Naive B cell (primary cell): ENCODE data around the gene GATA2. TPM values are rescaled to one million over a fixed set of nuclear protein-coding genes. Genes with fewer than 3 reads are reported as not detected.

Experiments
- ATAC-seq, 2 donors: fragments of 150-1000 bp; cut with Tn5 transposase; 2 replicates each; pipeline ENCODE4 v1.10.0; 2021; ENCODE audit warnings: low read depth in 2 of 2, mild to moderate bottlenecking in 2 of 2, moderate library complexity in 2 of 2
- DNase-seq: peaks from one replicate; pipeline ENCODE4 v3.0.0; 2022
- H3K27ac Mint-ChIP-seq, 6 donors: one replicate each; pipeline ENCODE4 v1.8.0; 2020 to 2022; ENCODE audit warnings: mild to moderate bottlenecking in 6 of 6, mixed read lengths in 6 of 6, moderate library complexity in 5 of 6, inconsistent platforms in 2 of 6
- H3K27me3 Mint-ChIP-seq, 3 donors: one replicate each; pipeline ENCODE4 v1.8.0; 2021 to 2022; ENCODE audit warnings: mixed read lengths in 3 of 3, mild to moderate bottlenecking in 1 of 3
- H3K36me3 Mint-ChIP-seq, 2 donors: one replicate each; pipeline ENCODE4 v1.8.0; 2020 to 2022; ENCODE audit warnings: mixed read lengths in 2 of 2, inconsistent platforms in 1 of 2, mild to moderate bottlenecking in 1 of 2
- H3K4me1 Mint-ChIP-seq, 3 donors: one replicate each; pipeline ENCODE4 v1.8.0; 2020 to 2022; ENCODE audit warnings: mixed read lengths in 3 of 3, inconsistent platforms in 1 of 3, mild to moderate bottlenecking in 1 of 3, moderate library complexity in 1 of 3
- H3K4me3 Mint-ChIP-seq, 8 donors: one replicate each; pipeline ENCODE4 v1.8.0; 2020 to 2022; ENCODE audit warnings: mild to moderate bottlenecking in 8 of 8, mixed read lengths in 8 of 8, moderate library complexity in 8 of 8, inconsistent platforms in 2 of 8
- H3K9me3 Mint-ChIP-seq, 7 donors: one replicate each; pipeline ENCODE4 v1.8.0; 2020 to 2022; ENCODE audit warnings: mixed read lengths in 7 of 7, mild to moderate bottlenecking in 5 of 7, inconsistent platforms in 2 of 7, moderate library complexity in 1 of 7
- polyA plus RNA-seq, 6 donors: library from polyadenylated mRNA; unstranded; fragments of 300-500 nt; fragmentation: Illumina TruSeq; gene quantifications; one replicate each; pipeline ENCODE4 v1.2.3, GENCODE V29; 2021; ENCODE audit warnings: low read depth in 6 of 6

Gene GATA2
- polyA plus RNA-seq, 6 donors from 2014 or later: 0.21 to 0.49 (median 0.28) TPM; not detected in 3

- H3K9me3 Mint-ChIP-seq: peaks cover 0 to 3% (median 0%) of the 10 kb centered on the region in 7 donors
- peaks cover 5 to 12% (median 12%) of the 10 kb centered on the region in 3 donors for H3K4me1 Mint-ChIP-seq
- peak overlapping the region in 1 of 6 donors; percentile 69 for H3K27ac Mint-ChIP-seq
- ATAC-seq: no peak
- H3K36me3 Mint-ChIP-seq: peaks cover 4 to 8% of the 10 kb centered on the region in 2 donors
- H3K4me3 Mint-ChIP-seq: peak overlapping the region; percentile 50 to 86 (median 70)
- peaks cover 41 to 94% (median 88%) of the 10 kb centered on the region in 3 donors for H3K27me3 Mint-ChIP-seq
- no peak for DNase-seq
These were observed 5.2 kb upstream of the GATA2 start for GRCh38 chr3:128498127-128498626.

DNA sequence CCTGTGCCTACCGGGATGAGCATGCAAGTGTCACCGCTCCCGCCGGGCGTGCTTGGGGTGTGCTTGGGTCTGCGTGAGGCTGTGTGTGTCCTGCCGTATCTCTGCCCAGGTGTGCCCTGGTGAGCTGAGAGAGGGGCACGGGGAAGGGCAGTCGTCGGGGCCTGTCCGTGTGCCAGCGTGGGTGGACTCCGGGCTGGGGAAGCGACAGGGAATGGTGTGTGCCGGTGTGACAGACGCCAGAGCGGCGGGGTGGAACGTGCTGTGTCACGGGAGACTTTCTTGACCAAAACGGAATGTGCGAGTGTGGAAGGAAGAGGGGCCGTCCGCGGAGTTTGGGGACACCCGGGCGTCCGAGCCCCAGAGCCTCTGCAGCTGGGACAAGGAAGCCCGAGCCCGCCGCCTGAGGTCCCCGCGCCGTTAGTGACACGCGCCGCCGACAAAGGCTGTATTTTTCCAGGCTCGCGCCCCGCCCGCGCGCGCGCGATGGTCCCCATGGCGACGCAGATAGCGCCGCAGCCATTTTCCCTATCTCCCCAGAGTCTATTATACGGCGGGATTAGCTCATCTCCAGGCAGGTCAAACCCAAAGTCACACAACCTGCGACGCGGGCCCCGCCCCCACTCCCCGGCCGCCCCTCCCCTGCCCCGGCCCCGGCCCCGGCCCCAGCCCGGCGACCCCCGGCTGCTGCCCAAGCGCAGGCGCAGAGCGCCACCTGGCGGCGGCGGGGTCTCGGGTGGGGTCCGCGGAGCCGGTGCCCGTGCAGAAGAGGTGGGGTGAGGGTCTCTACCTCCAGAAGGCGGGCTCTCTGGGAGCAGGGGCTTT lies 4.5 kb upstream of the GATA2 start:
- peak overlapping the region in 1 of 6 donors; percentile 23 for H3K27ac Mint-ChIP-seq
- peak; percentile 61 to 67 for ATAC-seq

GRCh38 chr3:128496602-128497304 lies 3.8 kb upstream of the GATA2 start:
- DNase-seq: no peak
- H3K36me3 Mint-ChIP-seq: peaks cover 4 to 8% of the 10 kb centered on the region in 2 donors
- ATAC-seq: no peak
- H3K9me3 Mint-ChIP-seq: peaks cover 0 to 3% (median 0%) of the 10 kb centered on the region in 7 donors
- H3K4me3 Mint-ChIP-seq: peak overlapping the region; percentile 67 to 86 (median 75)
- H3K4me1 Mint-ChIP-seq: peaks cover 10 to 17% (median 12%) of the 10 kb centered on the region in 3 donors
- peaks cover 46 to 85% (median 79%) of the 10 kb centered on the region in 3 donors for H3K27me3 Mint-ChIP-seq
- no peak overlapping the region for H3K27ac Mint-ChIP-seq

More for the DNA sequence above, 4.5 kb upstream of the GATA2 start:
- Mint-ChIP-seq H3K27me3 (peaks cover 41 to 87% (median 83%) of the 10 kb centered on the region in 3 donors), H3K9me3 (peaks cover 0 to 3% (median 0%) of the 10 kb centered on the region in 7 donors), H3K4me1 (peaks cover 5 to 12% (median 12%) of the 10 kb centered on the region in 3 donors), H3K4me3 (peak overlapping the region; percentile 67 to 86 (median 75)), H3K36me3 (peaks cover 4 to 8% of the 10 kb centered on the region in 2 donors)
- DNase-seq: peak; percentile 45

DNA sequence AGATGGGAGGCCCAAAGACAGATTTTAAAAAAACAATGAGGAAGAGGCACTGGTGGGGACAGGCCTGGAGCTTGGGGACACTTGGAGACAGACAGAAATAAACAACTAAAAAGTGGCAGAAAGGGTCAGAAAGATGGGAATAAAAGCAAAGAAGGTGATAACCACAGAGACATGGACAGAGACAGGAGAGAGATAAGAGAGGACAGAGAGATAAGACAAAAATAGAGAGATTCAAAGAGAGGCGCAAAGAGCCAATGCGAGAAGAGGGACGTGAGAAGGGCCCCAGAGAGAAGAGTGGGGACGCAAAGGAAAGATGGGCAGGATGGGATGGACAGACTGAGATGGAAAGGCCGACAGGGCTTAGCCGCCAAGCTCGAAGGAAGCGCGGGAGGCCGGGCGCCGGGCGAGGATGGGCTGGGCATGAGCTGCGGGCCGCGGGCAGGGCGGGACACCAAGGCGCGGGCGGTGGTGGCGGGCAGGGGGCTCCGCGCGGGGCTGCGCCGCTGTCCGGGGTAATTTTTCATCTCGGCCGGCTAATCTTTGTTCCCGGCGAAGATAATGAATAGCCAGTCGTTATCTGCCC lies 3.1 kb upstream of the GATA2 start:
- peaks cover 0 to 3% (median 0%) of the 10 kb centered on the region in 7 donors for H3K9me3 Mint-ChIP-seq
- H3K4me1 Mint-ChIP-seq: peaks cover 12 to 24% (median 13%) of the 10 kb centered on the region in 3 donors
- ATAC-seq (no peak), DNase-seq (no peak)
- peaks cover 51 to 85% (median 81%) of the 10 kb centered on the region in 3 donors for H3K27me3 Mint-ChIP-seq
- H3K36me3 Mint-ChIP-seq: peaks cover 4 to 8% of the 10 kb centered on the region in 2 donors
- H3K4me3 Mint-ChIP-seq: peak overlapping the region; percentile 13 to 88 (median 50)
- H3K27ac Mint-ChIP-seq: peak overlapping the region in 2 of 6 donors; percentile 5 to 11

DNA sequence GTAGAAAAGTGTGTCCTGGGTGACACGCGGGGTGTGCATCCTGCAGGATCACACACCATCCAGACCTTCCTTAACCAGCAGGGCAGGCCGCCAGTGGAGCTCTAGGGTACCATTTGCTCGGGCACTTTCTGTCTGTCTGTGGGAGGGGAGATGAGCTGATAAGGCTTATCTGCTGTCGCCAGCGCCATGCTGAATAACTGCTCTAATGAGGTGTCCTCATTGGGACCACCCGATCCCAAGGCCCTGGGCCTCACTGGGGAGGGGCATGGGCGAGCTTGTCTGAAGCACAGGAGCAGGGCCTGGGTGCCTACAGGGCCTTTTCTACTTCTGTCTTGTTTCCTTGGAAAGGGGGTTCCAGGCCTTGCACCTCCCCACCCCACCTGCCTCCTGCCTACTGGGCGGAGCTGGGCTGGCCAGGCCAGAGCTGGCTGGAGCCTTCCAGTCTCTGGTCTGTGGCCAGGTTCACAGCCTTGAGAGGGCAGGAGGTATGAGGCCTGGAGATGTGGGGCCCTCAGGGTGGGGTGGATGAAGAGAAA lies 2.5 kb upstream of the GATA2 start:
- no peak for DNase-seq

DNA sequence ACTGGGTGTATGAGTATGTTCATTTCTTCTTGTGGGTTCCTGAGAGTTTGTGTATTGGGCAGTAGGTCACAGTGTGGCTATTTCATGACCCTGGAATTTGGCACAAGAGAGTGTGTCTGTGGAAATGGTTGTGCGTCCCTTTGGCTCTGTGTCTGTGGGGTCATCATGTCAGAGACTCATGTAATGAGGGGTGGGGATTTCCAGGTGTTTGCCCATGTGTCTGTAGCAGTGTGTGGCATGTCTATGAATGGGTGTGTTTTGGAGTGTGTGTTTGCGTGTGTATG lies 1.3 kb upstream of the GATA2 start:
- H3K4me1 Mint-ChIP-seq: peaks cover 19 to 34% (median 22%) of the 10 kb centered on the region in 3 donors
- peaks cover 4 to 8% of the 10 kb centered on the region in 2 donors for H3K36me3 Mint-ChIP-seq
- H3K27ac Mint-ChIP-seq: peak overlapping the region in 1 of 6 donors; percentile 33
- peaks cover 0 to 3% (median 0%) of the 10 kb centered on the region in 7 donors for H3K9me3 Mint-ChIP-seq
- ATAC-seq: no peak
- no peak for DNase-seq
- peaks cover 50 to 84% (median 75%) of the 10 kb centered on the region in 3 donors for H3K27me3 Mint-ChIP-seq
- peak overlapping the region in 3 of 8 donors; percentile 0 to 53 (median 37) for H3K4me3 Mint-ChIP-seq

More for the DNA sequence above, 2.5 kb upstream of the GATA2 start:
- H3K27me3 Mint-ChIP-seq: peaks cover 55 to 85% (median 75%) of the 10 kb centered on the region in 3 donors
- no peak overlapping the region for H3K27ac Mint-ChIP-seq
- H3K4me3 Mint-ChIP-seq: peak overlapping the region in 3 of 8 donors; percentile 17 to 68 (median 27)
- H3K4me1 Mint-ChIP-seq: peaks cover 12 to 28% (median 13%) of the 10 kb centered on the region in 3 donors
- ATAC-seq: no peak
- peaks cover 4 to 8% of the 10 kb centered on the region in 2 donors for H3K36me3 Mint-ChIP-seq
- peaks cover 0 to 3% (median 0%) of the 10 kb centered on the region in 7 donors for H3K9me3 Mint-ChIP-seq

- Mint-ChIP-seq H3K9me3 (peaks cover 0 to 3% (median 0%) of the 10 kb centered on the region in 7 donors), H3K36me3 (peaks cover 4 to 8% of the 10 kb centered on the region in 2 donors), H3K4me1 (peaks cover 20 to 34% (median 24%) of the 10 kb centered on the region in 3 donors), H3K27me3 (peaks cover 49 to 81% (median 76%) of the 10 kb centered on the region in 3 donors), H3K27ac (no peak overlapping the region), H3K4me3 (peak overlapping the region in 6 of 8 donors; percentile 0 to 72 (median 51))
- ATAC-seq (no peak), DNase-seq (no peak)
These were observed 767 bp upstream of the GATA2 start for GRCh38 chr3:128493570-128494366.

- ATAC-seq (peak in 1 of 2 donors; percentile 27), DNase-seq (no peak)
- Mint-ChIP-seq H3K27me3 (peaks cover 44 to 82% (median 78%) of the 10 kb centered on the region in 3 donors), H3K9me3 (peaks cover 0 to 3% (median 0%) of the 10 kb centered on the region in 7 donors), H3K4me1 (peaks cover 26 to 39% (median 36%) of the 10 kb centered on the region in 3 donors), H3K4me3 (peak overlapping the region in 6 of 8 donors; percentile 52 to 89 (median 70)), H3K27ac (peak overlapping the region in 2 of 6 donors; percentile 26 to 56), H3K36me3 (peaks cover 4 to 8% of the 10 kb centered on the region in 2 donors)
These were observed 895 bp downstream of the GATA2 start for GRCh38 chr3:128491941-128492670.

- Mint-ChIP-seq H3K27me3 (peaks cover 44 to 82% (median 80%) of the 10 kb centered on the region in 3 donors), H3K27ac (no peak overlapping the region), H3K4me3 (peak overlapping the region in 6 of 8 donors; percentile 17 to 89 (median 68))
These were observed 1.4 kb downstream of the GATA2 start for GRCh38 chr3:128491691-128491940.

DNA sequence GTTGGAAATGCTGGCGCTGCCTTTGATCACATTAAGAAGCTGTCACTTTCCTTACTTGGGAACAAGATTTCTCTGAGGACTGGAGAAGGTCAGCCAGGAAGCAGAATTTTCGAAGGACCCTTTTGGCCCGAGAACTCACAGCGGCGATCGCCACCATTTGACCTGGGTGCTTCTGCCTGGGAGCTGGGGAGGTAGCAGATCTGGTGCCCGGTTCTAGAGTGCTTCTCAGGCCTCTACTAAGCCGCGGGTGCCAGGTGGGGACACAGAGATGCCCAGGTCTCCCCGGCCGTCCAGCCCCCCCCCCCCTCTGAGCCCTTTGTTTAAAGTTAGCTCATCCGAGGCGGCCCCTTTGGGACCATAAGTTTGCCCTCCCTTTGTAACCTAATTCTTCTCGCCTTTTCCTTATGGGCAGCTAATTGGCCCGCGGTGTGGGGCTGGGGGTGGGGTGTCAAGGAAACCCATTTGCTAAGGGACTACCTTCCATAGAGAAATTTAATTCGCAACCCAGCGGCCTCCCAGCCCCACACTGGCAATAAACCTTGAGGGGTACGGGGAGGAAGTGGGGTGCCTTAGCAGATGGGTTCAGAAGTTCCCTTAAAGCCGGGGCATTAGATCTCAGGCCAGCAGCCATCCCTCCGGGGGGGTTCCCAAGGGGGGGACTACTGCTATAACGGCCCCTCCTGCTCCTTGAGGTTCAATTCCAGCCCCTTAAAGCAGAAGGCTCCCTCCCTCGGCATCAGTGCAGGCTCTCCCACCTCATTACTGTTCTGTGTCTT lies 1.9 kb downstream of the GATA2 start:
- peaks cover 30 to 49% (median 43%) of the 10 kb centered on the region in 3 donors for H3K4me1 Mint-ChIP-seq
- H3K4me3 Mint-ChIP-seq: peak overlapping the region; percentile 5 to 89 (median 81)
- H3K36me3 Mint-ChIP-seq: peaks cover 3 to 5% of the 10 kb centered on the region in 2 donors
- peaks cover 0 to 2% (median 0%) of the 10 kb centered on the region in 7 donors for H3K9me3 Mint-ChIP-seq
- peaks cover 46 to 83% (median 81%) of the 10 kb centered on the region in 3 donors for H3K27me3 Mint-ChIP-seq
- no peak overlapping the region for H3K27ac Mint-ChIP-seq
- ATAC-seq (no peak), DNase-seq (no peak)

More at GRCh38 chr3:128491691-128491940, 1.4 kb downstream of the GATA2 start:
- Mint-ChIP-seq H3K9me3 (peaks cover 0 to 3% (median 0%) of the 10 kb centered on the region in 7 donors), H3K36me3 (peaks cover 4 to 8% of the 10 kb centered on the region in 2 donors), H3K4me1 (peaks cover 27 to 44% (median 38%) of the 10 kb centered on the region in 3 donors)
- ATAC-seq (no peak), DNase-seq (no peak)

DNA sequence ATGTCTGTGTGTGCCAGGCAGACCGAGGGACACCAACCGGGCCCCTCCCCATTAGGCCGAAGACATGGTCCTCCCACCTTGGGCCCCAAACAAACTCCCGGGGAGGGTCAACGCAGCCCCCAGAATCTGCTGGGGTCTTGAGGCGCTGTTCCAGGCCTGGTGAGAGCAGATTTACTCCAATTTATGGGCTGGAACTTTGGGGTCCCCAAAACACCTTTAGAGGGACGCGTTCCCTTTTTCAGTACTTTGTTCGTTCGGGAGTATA lies 2.4 kb downstream of the GATA2 start:
- H3K4me1 Mint-ChIP-seq: peaks cover 27 to 50% (median 44%) of the 10 kb centered on the region in 3 donors
- peaks cover 0 to 2% (median 0%) of the 10 kb centered on the region in 7 donors for H3K9me3 Mint-ChIP-seq
- DNase-seq (no peak), ATAC-seq (no peak)
- no peaks in the 10 kb centered on the region for H3K36me3 Mint-ChIP-seq
- H3K4me3 Mint-ChIP-seq: peak overlapping the region in 7 of 8 donors; percentile 71 to 93 (median 80)
- no peak overlapping the region for H3K27ac Mint-ChIP-seq
- H3K27me3 Mint-ChIP-seq: peaks cover 45 to 83% (median 81%) of the 10 kb centered on the region in 3 donors
